Measurements from ENCODE around the gene FAM72C. TPM values are rescaled to one million over a fixed set of nuclear protein-coding genes. Genes with fewer than 3 reads are reported as not detected.
"Not testable (repeated sequence)": the region's sequence is repeated elsewhere in the genome, so short reads cannot be mapped to it uniquely, and the experiment has no call there.

Gene FAM72C
- 1 to 10 TPM in 8 of 12 donors, under 1 TPM in 3, not detected in 1; 0.55 to 5.1 (median 1.7) TPM for polyA plus RNA-seq (ENCODE audit: insufficient read length in 12 of 12)
- long read RNA-seq, donor 1, result 0 reads
- long read RNA-seq, donor 2, result 0 reads
- long read RNA-seq, donor 3, result 0 reads
- long read RNA-seq, donor 4, partial matches to known transcripts, result 0 of 1 reads
- long read RNA-seq, donor 4, other reads (novel, unspliced or antisense), result 0 of 1 reads
- long read RNA-seq, donor 5, partial matches to known transcripts, result 0 of 1 reads
- long read RNA-seq, donor 5, other reads (novel, unspliced or antisense), result 0 of 1 reads
- long read RNA-seq, donor 6, result 0 reads
- long read RNA-seq, donor 7, result 0 reads
- long read RNA-seq, donor 8, partial matches to known transcripts, result 0 of 1 reads
- long read RNA-seq, donor 8, other reads (novel, unspliced or antisense), result 0 of 1 reads
- long read RNA-seq, donor 9, partial matches to known transcripts, result 0 of 1 reads
- long read RNA-seq, donor 9, other reads (novel, unspliced or antisense), result 0 of 1 reads
- long read RNA-seq, donor 10, result 0 reads
- long read RNA-seq, donor 11, partial matches to known transcripts, result 0 of 1 reads
- long read RNA-seq, donor 11, other reads (novel, unspliced or antisense), result 0 of 1 reads

DNA sequence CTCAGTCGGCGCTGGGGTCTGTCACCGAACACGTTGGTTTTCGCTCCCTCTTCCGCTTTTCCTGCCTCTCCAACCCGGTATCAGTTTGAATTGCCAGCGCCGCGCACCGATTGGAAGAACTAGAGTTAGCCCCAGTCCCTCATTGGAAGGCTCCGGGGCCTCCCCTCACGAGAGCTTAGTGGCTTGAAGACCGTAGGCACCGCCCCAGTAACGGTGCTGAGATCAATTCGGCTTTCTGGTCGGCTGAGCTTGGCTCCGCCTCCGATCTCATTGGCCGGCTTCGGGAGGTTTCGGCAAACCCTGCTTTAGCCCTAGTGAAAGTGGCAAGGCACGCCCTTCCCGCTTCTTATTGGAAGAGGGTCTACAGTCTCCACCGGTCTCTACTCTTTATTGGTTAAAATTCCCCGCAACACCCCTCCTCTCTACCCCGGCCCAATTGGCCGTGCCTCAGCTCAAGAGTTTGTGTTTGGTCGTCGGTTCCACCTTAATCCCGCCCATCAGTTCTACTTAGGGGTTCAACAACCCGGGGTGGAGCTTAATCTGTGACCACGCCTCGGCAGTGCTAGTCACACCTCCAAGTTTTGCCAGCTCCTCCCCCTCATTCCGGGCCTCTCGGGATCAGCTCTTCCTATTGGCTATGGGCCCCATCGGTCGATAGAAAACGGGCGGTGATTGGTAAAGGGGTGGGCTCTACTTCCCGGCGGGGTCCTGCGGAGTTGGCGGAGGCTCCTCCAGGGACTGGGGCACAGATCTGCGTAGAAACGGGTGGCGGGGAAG is at the start of gene FAM72C:
FAM72C (minus strand) TSS at position 63 of the 777 bp plus-strand sequence. CDS start 845 bp downstream, outside the sequence.
- not testable (repeated sequence) for DNase-seq

DNA sequence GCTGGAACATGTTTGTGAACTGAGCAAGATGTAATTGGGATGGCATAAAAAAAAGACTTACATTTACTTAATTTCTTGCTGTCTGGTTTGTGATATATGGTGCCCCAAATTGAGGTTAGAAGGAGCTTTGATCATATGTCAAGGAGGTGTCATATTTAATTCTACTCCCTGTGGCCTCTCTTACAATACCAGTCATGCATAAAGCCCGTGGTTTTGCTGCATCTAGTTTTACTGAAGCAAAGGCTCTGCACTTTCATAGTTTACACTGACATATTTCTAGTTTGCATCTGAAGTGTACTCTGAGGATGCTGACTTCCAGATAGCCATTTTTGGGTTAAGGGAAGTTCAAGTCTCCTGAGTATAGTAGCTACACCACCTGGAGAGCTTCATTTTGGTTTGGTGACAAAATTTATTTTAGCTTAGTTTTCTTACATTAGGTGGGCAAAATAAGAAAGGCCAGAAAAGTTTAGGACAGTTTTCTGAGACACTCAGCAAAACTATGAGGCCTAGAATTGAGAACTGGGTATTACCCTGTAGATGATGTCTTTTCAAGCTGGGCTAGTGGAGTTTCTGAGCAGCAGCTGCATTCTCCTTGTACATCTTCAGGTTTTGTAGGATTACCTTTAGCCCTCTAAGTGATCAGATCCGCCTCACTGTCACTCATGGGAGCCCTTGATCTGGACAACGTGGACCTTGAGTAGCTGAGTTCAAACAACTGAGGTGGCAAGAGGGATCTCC is 48.4 kb upstream of the FAM72C start:
- DNase-seq, result not testable (repeated sequence)

DNA sequence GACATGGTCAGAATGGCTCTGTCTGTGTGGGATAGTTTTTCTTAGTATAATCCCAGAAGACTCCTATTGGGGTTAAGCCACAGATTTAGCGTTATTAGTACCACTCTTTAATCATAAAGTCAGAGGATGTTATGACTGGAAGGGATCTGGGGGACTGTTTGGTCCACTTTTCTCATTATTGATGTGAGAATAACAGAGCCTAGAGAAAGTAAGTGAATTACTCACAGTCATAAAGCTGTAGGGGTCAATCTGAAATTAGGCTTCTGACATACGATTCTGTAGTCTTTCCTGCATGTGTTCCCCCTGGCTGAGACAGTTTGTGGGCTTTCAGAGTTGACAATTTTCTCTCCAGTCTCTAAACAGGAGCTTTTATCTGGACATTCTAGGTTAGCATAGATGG is 47.3 kb upstream of the FAM72C start:
- DNase-seq, result not testable (repeated sequence)

DNA sequence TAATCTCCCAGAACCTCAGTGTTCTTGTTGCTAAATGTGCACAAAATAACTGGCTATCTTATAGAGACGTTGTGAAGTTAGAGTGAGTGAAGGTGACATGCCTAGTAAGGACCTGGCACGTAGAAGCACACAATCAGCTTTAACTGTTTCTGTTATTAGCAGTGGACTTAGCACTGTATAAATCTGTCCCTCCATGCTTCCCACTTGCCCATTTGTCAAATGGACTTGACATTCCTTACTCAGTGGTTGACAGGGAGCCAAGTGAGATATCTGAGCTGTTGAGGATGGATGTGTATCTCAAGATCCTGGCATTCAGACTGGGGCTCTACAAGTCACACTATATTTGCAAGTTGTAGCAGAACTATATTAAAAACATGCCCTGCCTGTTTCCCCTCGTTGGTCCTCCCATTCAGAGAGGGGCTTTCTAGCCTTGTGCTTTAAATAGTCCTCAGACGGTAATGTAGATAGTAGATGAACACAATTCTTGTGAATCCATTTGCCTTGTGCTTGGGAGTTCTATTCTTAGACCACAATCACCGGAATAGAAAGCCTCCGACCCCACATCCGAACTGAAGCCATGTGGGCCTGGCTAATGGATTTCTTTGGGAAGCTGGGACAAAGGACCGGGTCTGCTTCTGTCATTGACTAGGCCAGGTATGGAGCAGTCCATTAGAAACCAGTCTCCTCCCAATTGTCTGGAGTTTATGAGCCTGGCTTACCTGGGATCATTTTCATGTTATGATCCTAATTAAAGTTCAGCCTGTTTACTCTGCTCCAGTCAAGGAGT is 43.6 kb upstream of the FAM72C start:
- not testable (repeated sequence) for DNase-seq

DNA sequence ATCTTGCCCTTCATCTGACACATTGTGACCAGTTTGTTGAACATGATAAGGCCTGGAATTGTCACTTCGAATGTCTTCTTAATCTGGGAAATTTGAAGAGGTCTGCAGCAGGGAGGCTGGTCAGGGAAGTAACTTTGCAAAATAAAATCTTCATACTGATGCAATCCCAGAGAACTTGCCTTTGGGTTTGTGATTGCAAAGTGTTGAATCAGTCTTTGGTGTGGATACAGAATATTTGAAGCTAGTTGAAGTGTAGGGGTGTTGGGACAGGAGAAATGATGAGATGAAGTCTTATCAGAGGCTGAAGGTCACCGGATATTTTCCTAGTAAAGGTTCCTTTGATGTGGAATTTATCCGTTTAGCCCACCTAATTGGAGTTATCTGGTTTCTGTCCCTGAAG is 42.7 kb upstream of the FAM72C start:
- DNase-seq, result not testable (repeated sequence)

DNA sequence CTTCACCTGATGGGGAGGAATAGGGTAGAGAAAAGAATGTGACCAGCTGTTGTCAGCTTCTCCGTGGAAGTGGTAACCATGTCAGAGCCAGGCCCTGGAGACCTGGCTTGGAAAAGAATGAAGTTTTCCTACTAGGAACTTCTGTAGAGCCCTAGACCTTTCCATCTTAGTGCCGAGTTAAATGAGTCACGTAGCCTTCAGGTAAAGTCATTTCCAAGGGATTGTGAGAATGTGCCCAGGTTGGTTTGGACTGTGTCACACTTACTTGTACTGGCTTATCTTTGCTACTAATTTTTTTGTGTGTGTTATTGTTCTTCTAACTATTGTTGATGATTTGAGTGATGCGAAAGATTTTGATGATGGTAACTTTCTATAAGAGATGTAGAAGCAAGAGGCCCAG is 42.3 kb upstream of the FAM72C start:
- DNase-seq, result not testable (repeated sequence)

DNA sequence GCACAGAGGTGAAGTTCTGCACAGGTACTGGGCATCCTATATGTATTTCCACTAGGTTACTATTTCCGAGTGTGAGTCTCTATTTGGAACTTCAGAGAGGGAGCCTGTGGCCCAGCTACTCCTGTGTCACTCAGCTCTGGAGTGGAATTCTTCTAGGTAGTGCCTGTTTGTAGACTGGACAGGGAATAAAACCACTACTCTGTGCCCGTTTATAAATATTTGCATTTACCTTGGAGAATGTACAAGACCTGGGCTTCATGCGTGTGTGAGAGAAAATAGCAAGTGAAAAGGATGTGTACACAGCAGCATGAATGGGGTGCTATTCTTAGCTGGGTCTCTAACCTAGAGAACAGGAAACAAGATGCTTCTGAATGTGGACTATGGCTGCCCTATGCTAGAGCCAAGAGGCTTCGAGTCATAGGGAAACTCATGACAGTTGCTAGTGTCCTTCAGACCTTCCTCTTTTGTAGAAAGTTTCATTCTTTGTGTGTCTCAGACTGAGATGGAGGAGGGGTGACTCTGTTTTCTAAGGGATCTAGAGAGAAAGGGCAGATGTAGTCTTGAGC is 40.5 kb upstream of the FAM72C start:
- DNase-seq, result not testable (repeated sequence)

DNA sequence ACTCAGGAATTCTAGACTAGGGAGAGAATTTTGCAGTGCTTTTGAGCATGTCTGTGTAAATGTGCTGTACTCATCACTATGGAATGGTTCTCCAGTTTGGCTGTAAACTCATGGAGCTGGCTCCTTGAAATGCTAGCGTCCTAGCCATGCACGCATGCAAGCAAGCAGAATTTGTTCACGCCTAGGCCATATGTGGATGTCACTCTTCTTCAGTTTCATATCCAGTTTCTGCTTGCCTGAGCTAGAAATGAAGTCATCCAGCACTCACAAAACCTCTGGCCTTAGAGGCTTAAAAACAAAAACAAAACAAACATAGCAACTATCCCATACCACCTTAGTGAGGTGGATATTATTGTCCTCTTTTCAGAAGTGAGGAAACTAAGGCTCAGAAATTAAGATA is 37.6 kb upstream of the FAM72C start:
- DNase-seq, result not testable (repeated sequence)

DNA sequence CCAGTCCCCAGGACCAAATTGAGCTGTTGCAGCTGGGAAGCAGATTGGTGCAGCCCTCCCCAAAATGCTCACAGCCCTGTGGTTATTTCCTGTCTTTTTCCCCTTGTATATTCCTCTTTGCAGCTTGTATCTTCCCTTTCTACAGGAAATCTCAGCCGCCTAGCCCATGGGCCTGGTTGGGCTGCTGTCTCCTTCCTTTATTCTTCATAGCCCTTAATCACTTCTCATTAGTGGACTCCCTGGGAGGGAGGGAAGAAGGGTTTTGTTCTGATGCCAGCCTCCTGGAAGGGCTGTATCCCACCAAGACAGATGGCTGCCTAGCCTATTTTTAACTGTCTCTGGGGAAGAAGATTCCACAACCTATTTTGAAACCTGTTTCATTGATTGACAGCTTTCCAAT is 32.5 kb upstream of the FAM72C start:
- DNase-seq, result not testable (repeated sequence)

DNA sequence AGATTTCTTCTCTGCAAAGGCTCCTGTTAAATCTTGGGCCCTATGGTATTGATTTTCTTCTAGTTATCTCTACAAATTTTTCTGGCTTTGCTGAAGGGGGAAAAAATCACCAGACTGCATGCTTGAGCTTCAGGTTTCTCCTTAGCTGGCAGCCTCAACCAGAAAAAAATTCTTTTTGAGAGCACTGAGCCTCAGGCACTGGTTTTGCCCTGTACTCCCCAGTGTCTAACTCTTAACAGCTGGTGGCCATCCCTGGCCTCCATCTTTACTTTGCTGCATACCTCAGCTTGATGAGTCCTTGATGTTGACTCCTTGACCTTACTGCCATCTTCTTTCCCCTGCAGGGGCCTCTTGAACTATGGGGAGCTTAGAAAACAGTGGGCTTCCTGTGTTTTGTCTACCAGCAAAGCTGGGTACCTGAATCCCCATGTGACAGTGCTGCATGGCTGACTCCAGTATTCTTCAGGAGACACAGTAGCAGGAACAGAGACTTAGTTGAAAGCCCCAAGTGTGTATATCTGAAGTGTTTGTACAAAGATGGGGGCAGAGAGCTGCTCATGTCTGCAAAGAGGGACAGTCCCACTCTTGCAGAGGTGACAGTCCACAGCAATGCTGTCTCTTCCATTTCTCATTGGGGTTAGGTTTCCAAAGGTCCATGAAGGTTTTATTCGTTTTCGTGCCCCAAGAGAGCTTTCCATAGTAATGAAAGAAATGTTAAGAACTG is 31.7 kb upstream of the FAM72C start:
- not testable (repeated sequence) for DNase-seq

DNA sequence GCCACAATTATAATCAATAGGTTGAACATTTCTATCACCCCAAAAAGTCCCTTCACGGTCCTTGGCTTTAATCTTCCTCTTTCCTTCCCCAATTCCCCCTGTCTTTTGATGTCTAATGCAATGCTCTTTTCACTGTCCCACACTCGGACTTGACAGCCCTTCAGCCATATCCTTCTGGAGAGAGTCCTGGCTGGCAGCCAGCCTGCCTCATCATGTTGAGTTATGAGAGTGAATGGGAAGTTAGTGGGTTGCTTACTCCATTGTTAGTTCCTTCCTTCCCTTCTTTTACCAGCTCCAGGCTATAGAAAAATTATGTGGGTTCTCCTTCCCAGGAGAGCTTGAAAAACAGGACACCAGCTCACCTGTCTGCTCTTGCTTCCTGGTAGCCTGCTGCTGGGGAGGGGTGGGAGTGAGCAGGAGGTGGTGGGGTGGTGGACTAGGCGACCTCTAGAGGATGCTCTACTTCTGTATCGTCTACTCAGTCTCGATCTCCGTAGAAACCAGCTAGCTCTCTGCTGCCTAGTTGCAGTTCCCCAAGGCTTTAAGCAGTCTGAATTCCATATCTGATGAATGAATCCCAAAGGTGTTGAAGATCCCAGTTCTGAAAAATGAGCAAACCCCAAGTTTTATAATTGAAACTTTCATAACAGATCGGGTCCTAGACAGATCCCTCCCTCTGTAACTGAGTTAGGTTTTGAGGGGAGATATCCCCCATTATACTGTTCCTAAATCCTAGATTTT is 30.5 kb upstream of the FAM72C start:
- DNase-seq, result not testable (repeated sequence)

DNA sequence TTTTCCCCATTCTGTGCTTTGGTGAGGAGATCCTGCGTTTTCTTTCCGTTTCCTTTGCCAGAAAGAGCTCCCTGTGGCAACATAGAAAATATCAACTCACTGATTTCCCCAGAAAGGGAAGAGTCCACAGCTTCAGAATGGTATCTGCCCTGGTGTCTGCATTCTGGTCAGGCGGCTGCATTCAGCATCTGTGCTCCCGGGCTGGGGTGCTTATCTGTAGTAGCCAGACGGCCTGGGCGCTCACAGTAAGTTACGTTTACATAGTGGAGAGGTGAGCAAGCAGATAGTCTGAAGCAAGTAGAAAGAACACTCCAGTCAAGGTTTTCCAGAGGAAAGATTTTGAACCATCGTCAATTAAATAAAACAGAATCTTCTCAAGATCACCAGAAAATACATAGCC is 29.3 kb upstream of the FAM72C start:
- DNase-seq, result not testable (repeated sequence)

DNA sequence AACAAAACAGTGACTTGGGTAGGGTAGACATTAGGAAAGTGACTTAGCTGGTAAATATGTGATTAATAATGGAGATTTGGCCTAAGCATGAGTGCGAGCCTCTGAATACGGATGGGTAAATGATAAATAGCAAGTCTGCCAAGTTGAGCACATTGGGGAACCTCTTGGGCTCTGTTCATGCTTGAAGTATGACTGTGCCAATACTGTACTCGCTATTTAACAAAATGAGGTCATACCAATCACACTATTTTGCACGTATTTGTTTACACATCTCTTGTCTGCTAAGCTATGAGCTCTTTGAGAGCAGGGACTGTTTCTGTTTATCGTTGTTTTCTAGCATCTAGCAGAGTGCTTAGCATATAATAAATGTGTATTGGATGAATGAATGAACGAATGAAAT is 24.2 kb upstream of the FAM72C start:
- not testable (repeated sequence) for DNase-seq

DNA sequence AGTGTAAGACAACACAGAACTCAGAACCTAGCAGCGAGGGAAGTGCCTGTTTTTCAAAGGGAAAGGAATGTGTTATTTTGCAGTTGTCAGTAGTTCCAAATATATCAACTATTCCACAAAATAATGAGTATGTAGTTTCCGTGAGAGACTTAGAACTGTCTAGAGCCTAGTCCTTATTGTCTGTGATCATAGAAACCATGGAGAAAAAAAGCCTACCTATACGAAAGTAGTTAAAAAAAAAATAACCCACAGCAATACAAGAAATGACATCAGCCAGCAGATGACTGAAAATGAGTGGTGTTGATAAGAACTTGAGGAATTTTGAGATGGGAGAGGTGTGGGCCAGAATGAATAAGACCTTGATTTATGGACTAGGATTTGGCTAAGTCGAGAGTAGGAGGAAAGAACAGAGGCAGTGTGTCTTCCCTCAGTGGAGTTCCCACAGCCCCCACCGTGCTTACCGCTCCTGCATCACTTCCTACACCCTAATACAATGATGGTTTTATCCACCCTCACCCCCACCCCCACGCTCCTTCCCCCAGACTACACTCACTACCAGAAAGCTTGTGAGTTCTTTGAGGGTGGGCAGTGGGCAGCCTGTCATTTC is 21.6 kb upstream of the FAM72C start:
- DNase-seq, result not testable (repeated sequence)

DNA sequence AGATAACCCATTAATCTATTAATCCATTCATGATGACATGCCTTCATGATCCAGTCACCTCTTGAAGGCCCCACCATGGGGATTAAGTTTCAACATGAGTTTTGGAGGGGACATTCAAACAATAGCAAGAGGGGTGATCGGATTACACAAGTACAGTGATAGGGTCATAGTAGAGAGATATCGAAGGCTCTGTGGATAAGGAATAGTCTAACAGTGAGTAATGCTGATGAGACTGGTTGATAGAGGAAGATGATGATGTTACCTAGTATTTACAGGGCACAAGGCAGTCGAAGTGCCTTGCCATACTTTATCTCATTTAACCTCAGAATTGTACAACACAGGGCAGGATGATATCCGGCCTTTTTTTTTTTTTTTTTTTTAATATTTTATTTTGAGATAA is 18.9 kb upstream of the FAM72C start:
- DNase-seq, result not testable (repeated sequence)

DNA sequence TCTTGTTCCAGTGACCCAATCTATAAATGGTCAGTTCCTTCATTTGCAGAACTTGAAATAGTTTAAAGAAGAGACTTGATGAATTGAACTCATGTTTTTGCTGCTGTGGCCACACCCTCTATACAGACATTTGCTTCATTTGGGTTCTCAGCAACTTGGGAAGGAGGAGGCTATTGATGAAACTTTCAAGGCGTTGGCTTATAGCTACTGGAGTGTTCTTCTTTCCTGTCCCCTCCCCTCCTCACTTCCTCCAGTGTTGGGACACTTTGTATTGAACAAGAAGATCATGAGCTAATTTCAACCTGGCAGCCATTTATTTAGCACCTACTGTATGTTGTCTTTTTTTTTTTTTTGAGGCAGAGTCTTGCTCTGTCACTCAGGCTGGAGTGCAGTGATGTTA is 17.9 kb upstream of the FAM72C start:
- not testable (repeated sequence) for DNase-seq

DNA sequence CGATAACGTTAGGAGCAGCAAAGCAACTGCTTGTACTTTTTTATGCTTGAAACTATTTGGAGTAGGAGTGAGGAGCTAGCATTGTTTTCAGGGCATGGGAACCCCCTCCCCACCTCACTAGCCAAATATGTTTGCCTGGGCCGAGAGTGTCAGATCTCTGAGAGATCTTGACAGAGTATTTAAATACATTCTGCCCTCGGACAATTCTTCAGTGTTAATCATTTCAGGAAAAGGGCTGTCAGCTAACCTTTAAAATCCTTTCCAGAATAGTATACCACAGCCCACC is 17.6 kb upstream of the FAM72C start:
- DNase-seq, result not testable (repeated sequence)

DNA sequence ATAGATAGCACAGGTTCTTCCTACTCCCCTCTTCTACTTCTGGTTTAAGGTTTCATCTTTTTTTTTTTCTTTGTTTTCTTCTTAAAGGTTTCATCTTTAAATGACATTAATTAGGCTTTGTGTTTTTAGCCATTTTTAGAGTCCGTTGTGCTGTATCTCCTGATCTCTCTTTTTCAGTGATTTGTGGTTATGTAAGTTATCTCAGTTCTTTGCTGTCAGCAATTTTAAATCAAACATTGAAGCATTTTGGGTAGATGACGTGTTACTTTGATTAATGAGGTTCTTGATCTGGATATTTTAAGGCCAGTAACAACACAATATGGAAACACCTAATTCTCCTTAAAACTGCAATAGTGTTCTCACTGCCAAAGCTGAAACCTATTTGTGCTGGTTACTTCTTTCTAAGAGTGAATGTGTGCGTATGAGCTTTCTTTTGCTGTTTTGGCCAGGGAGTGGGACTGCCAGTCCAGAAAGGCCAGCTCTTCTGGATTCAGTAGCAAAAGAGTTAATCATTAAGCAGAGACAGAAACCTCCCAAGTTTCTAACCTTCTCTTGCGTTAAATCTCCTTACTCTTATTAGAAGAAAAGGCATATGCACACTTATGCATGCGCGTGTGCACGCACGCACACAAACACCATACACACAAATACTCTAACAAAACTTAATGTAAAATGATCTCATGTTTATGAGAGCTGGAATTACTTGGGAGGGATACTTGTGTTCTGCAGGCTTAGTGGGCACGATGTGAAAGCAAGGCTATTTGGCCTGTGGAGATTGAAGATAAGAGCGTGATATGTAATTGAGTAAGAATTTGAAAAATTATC is 17.0 kb upstream of the FAM72C start:
- DNase-seq, result not testable (repeated sequence)
